ENCODE measurements around the gene SCMH1.

GRCh38 chr1:41255978-41256377 is 13.9 kb upstream of the SCMH1 start:
- TF ChIP-seq CTCF (IDR thresholded peaks at IDR 0.05; ENCODE audit: extremely low read depth in 1 of 2, insufficient read depth in 1 of 2, low read depth in 1 of 2, low read length in 2 of 2) = no peak
- no peak for TF ChIP-seq EZH2 (IDR thresholded peaks at IDR 0.05; ENCODE audit: borderline replicate concordance, low read depth, low read length, severe bottlenecking)
- no peak for TF ChIP-seq POLR2AphosphoS5 (IDR thresholded peaks at IDR 0.05; ENCODE audit: insufficient read depth, low read depth, low read length)
- no peak for TF ChIP-seq POLR2A (IDR thresholded peaks at IDR 0.05; ENCODE audit: low read depth, low read length)
- TF ChIP-seq MAX (IDR thresholded peaks at IDR 0.05; ENCODE audit: insufficient read depth, insufficient read length) = no peak

All from endothelial cell of umbilical vein (primary cell).